HG03095 (cell line): ENCODE results near the gene NTMT2.
"Not testable (repeated sequence)": the region's sequence is repeated elsewhere in the genome, so short reads cannot be mapped to it uniquely, and the experiment has no call there.

Source experiments
- ATAC-seq: cut with Tn5 transposase; IDR thresholded peaks from one replicate; pipeline ENCODE4 v1.9.1; 2021; ENCODE audit warnings: moderate library complexity; ENCODE audit not compliant: unreplicated experiment

The NTMT2 gene

GRCh38 chr1:170145770-170146676 lies at the start of gene NTMT2:
Gene NTMT2, plus strand, starts transcription at chr1:170145959. Its CDS starts 149 bp downstream, at chr1:170146108.
- ATAC-seq = no peak

- ATAC-seq = no peak
Measured at GRCh38 chr1:170095976-170096748, 49.6 kb upstream of the NTMT2 start.

- ATAC-seq = no peak
Measured at GRCh38 chr1:170096806-170097340, 48.9 kb upstream of the NTMT2 start.

GRCh38 chr1:170097449-170097948 lies 48.3 kb upstream of the NTMT2 start:
- ATAC-seq = no peak

GRCh38 chr1:170113140-170113539 lies 32.6 kb upstream of the NTMT2 start:
- not testable (repeated sequence) for ATAC-seq

- no peak for ATAC-seq
Measured at GRCh38 chr1:170114906-170115305, 30.9 kb upstream of the NTMT2 start.

- ATAC-seq = no peak
Measured at GRCh38 chr1:170122366-170122765, 23.4 kb upstream of the NTMT2 start.

GRCh38 chr1:170125269-170125668 lies 20.5 kb upstream of the NTMT2 start:
- no peak for ATAC-seq

- ATAC-seq = peak; percentile 99
Measured at GRCh38 chr1:170126696-170127095, 19.1 kb upstream of the NTMT2 start.

GRCh38 chr1:170131450-170131849 lies 14.3 kb upstream of the NTMT2 start:
- no peak for ATAC-seq

GRCh38 chr1:170131984-170132383 lies 13.8 kb upstream of the NTMT2 start:
- ATAC-seq = no peak

- ATAC-seq = no peak
Measured at GRCh38 chr1:170133766-170134495, 11.8 kb upstream of the NTMT2 start.

GRCh38 chr1:170134521-170134920 lies 11.2 kb upstream of the NTMT2 start:
- ATAC-seq = no peak

GRCh38 chr1:170140371-170140770 lies 5.4 kb upstream of the NTMT2 start:
- ATAC-seq = no peak

GRCh38 chr1:170145061-170145460 lies 698 bp upstream of the NTMT2 start:
- no peak for ATAC-seq

- no peak for ATAC-seq
Measured at GRCh38 chr1:170146720-170147263, 1.0 kb downstream of the NTMT2 start.

GRCh38 chr1:170149241-170149640 lies 3.5 kb downstream of the NTMT2 start:
- ATAC-seq = no peak

- ATAC-seq = no peak
Measured at GRCh38 chr1:170150016-170150415, 4.3 kb downstream of the NTMT2 start.

GRCh38 chr1:170150921-170151320 lies 5.2 kb downstream of the NTMT2 start:
- no peak for ATAC-seq

GRCh38 chr1:170153417-170153816 lies 7.7 kb downstream of the NTMT2 start:
- no peak for ATAC-seq
